Neutrophil (primary cell): ENCODE data around the gene TSPAN5.

Experiments
- H3K27ac ChIP-seq: fragments of 200-600 bp; sonication (generic); 2 replicates; pipeline ENCODE4 v1.5.1; 2016; ENCODE audit warnings: mild to moderate bottlenecking, moderate library complexity
- H3K27me3 ChIP-seq: fragments of 200-600 bp; sonication (generic); 2 replicates; pipeline ENCODE4 v1.6.0; 2016; ENCODE audit warnings: mild to moderate bottlenecking
- H3K36me3 ChIP-seq: fragments of 200-600 bp; sonication (generic); 2 replicates; pipeline ENCODE4 v1.5.1; 2017
- H3K4me1 ChIP-seq, 2 experiments: fragments of 200-600 bp in 1 of 2; sonication (generic) in 1 of 2; 1 replicate in 1 of 2; 2 replicates in 1 of 2; pipeline versions ENCODE4 v1.5.1 to v1.6.1; 2013 to 2016; ENCODE audit warnings: low read depth in 1 of 2, low read length in 1 of 2, mild to moderate bottlenecking in 1 of 2, moderate library complexity in 1 of 2; ENCODE audit not compliant: control insufficient read depth in 1 of 2, insufficient read depth in 1 of 2
- H3K4me3 ChIP-seq, 2 experiments: fragments of 200-600 bp in 1 of 2; sonication (generic) in 1 of 2; 1 replicate in 1 of 2; 2 replicates in 1 of 2; pipeline ENCODE4 v1.5.1; 2013 to 2016; ENCODE audit warnings: low read depth in 1 of 2, low read length in 1 of 2, mild to moderate bottlenecking in 1 of 2, moderate library complexity in 1 of 2
- H3K9me3 ChIP-seq: fragments of 200-600 bp; sonication (generic); 2 replicates; pipeline ENCODE4 v1.5.1; 2016
- TF ChIP-seq, protein P1 (sequence below): fragments of 200-600 bp; sonication (generic); IDR thresholded peaks from 2 replicates; pipeline ENCODE4 v1.5.1; 2016; ENCODE audit warnings: antibody characterized with exemption

TSPAN5 gene

DNA sequence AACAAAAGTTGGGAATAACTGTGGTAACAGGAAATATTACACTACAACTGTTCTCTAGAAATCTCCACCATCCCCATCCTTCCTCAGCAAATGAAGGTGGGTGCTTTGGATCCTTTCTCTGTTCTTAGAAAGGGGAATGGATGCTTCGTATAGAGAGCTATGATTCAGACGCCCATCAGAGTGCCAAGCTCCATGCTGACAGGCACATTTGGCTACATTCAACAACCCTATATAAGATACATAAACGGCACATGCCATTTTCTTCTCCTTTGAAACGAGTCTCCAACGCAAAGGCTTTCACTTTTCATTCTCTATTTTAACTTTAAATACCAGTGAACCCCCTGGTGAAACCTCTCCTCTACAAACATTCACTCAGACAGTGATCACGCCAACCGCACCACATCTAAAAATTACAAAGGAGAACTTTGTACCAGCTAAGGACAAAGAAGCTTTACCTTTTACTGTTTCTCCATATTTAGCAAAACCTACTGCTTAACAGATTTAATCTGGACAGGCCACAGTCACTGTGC lies 172.5 kb downstream of the TSPAN5 start:
- no peaks in the 10 kb centered on the region for H3K9me3 ChIP-seq
- H3K4me1 ChIP-seq = no peaks in the 10 kb centered on the region
- TF ChIP-seq, protein P1, sequence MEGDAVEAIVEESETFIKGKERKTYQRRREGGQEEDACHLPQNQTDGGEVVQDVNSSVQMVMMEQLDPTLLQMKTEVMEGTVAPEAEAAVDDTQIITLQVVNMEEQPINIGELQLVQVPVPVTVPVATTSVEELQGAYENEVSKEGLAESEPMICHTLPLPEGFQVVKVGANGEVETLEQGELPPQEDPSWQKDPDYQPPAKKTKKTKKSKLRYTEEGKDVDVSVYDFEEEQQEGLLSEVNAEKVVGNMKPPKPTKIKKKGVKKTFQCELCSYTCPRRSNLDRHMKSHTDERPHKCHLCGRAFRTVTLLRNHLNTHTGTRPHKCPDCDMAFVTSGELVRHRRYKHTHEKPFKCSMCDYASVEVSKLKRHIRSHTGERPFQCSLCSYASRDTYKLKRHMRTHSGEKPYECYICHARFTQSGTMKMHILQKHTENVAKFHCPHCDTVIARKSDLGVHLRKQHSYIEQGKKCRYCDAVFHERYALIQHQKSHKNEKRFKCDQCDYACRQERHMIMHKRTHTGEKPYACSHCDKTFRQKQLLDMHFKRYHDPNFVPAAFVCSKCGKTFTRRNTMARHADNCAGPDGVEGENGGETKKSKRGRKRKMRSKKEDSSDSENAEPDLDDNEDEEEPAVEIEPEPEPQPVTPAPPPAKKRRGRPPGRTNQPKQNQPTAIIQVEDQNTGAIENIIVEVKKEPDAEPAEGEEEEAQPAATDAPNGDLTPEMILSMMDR = no peak
- H3K27me3 ChIP-seq = no peaks in the 10 kb centered on the region
- no peak overlapping the region for H3K4me3 ChIP-seq
- H3K27ac ChIP-seq = no peak overlapping the region
- H3K36me3 ChIP-seq = no peaks in the 10 kb centered on the region

DNA sequence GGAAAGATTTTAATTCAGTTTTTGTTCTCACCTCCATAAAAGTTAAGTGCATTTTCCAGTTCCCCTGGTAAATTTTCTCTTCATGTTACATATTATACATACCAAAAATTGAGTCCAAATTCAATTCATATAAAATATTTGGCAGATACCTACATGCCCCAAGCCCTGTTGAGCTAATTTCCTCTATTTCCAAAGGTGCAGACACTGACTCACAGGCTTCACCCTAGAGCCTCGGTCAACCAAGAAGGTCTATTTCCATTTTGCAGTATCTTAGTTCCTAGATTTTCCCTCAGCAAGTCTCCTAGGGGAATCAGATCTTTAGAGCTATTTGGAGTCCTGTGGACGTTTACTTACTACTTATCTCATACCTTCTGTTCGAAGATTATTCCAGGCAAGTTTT lies 174.4 kb downstream of the TSPAN5 start:
- no peak overlapping the region for H3K27ac ChIP-seq
- H3K27me3 ChIP-seq = no peaks in the 10 kb centered on the region
- no peaks in the 10 kb centered on the region for H3K36me3 ChIP-seq
- H3K9me3 ChIP-seq = no peaks in the 10 kb centered on the region
- no peak overlapping the region for H3K4me3 ChIP-seq
- TF ChIP-seq, protein P1 = no peak
- H3K4me1 ChIP-seq = no peaks in the 10 kb centered on the region

DNA sequence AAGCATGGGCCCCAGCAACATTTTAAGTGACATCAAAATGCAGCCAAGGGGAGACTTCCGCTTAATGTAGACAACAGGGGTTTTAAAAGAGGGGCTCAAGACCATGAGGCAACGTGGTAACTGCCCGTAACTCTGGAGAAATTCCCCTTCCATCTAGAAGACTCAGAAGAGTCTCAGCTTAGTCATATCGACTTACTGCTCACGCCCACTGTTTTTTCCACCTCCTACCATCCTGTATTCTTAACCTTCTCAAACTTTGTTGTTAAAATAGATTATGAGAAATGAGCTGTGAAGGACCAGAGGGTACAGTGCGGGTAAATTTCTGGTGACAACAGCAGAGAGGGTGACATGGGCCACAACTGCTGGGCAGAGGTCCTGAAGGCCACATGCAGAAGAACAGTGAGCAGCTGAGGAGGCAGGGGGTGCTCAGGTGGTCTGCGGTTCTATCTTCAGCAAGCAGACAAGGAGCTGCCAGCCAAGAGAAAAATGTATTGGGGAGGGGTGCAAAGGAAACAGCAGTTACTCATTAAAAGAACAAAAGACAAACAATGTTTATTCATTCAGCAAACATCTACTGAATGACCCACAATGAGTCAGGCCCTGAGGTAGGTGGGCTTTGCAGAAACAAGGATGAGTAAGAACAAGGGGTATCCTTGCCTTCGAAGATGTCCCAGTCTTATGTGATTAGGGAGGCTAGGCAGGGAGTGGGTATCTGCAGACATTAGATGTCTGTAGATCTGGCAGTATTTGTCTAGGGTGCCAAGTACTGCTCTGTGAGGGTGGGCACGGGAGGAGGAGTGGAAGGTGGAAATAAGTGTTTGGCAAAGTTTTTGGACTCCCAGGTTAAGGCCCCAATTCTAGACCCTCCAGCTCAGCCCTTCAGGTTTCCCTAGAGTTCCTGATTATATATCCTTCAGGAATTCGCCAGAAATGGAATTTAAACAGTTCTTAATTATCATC lies 175.3 kb downstream of the TSPAN5 start:
- TF ChIP-seq, protein P1 = no peak
- H3K27me3 ChIP-seq = no peaks in the 10 kb centered on the region
- no peak overlapping the region for H3K4me3 ChIP-seq
- H3K36me3 ChIP-seq = no peaks in the 10 kb centered on the region
- H3K9me3 ChIP-seq = no peaks in the 10 kb centered on the region
- H3K4me1 ChIP-seq = no peaks in the 10 kb centered on the region
- H3K27ac ChIP-seq = no peak overlapping the region

DNA sequence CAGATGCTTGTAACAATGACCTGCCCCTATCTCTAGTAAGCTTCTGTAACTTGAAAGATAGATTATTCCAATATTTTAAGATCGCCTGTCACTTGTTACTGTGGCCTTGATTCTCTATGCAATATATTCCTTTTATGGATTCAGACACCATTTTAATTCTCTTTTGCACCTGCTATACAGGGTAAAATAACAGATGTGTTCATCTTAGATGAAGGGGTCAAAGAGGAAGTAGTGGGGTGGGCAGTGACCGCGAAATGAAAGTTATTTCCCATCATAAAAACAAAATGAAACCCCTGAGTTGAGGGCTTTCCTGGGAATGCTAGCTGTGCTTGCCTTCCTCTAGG lies 175.9 kb downstream of the TSPAN5 start:
- Histone ChIP-seq H3K9me3 (no peaks in the 10 kb centered on the region), H3K4me3 (no peak overlapping the region), H3K36me3 (no peaks in the 10 kb centered on the region), H3K4me1 (no peaks in the 10 kb centered on the region), H3K27ac (no peak overlapping the region), H3K27me3 (no peaks in the 10 kb centered on the region)
- TF ChIP-seq, protein P1 = no peak

DNA sequence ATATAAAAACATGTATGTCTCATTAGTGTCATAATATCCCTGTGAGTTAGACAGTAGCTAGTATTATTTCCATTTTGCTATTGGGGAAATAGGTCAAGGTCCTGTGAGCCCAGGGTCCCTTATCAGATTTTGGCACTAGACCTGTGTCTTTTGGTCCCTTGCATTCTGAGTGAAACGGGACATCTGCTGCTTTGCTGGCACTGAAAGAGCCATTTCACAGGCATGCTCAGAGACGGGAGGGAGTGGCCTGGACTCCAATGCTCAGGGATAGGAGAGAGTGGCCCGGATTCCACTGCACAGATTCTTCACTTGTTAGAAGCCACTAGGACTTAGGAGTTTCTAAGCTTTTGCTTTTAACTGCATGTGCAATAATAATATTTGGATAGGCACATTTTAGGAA lies 177.2 kb downstream of the TSPAN5 start:
- H3K27me3 ChIP-seq = no peaks in the 10 kb centered on the region
- TF ChIP-seq, protein P1 = no peak
- no peaks in the 10 kb centered on the region for H3K4me1 ChIP-seq
- no peaks in the 10 kb centered on the region for H3K9me3 ChIP-seq
- H3K27ac ChIP-seq = no peak overlapping the region
- no peak overlapping the region for H3K4me3 ChIP-seq
- no peaks in the 10 kb centered on the region for H3K36me3 ChIP-seq
